GM18858 (cell line): ENCODE results near the gene CHAF1A.
A peak's percentile ranks its signal among the peaks of the same experiment; 100 is the strongest.

Experiments used
- ATAC-seq: cut with Tn5 transposase; IDR thresholded peaks from one replicate; pipeline ENCODE4 v1.9.1; 2021; ENCODE audit not compliant: unreplicated experiment

CHAF1A gene, protein sequence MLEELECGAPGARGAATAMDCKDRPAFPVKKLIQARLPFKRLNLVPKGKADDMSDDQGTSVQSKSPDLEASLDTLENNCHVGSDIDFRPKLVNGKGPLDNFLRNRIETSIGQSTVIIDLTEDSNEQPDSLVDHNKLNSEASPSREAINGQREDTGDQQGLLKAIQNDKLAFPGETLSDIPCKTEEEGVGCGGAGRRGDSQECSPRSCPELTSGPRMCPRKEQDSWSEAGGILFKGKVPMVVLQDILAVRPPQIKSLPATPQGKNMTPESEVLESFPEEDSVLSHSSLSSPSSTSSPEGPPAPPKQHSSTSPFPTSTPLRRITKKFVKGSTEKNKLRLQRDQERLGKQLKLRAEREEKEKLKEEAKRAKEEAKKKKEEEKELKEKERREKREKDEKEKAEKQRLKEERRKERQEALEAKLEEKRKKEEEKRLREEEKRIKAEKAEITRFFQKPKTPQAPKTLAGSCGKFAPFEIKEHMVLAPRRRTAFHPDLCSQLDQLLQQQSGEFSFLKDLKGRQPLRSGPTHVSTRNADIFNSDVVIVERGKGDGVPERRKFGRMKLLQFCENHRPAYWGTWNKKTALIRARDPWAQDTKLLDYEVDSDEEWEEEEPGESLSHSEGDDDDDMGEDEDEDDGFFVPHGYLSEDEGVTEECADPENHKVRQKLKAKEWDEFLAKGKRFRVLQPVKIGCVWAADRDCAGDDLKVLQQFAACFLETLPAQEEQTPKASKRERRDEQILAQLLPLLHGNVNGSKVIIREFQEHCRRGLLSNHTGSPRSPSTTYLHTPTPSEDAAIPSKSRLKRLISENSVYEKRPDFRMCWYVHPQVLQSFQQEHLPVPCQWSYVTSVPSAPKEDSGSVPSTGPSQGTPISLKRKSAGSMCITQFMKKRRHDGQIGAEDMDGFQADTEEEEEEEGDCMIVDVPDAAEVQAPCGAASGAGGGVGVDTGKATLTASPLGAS

GRCh38 chr19:4402171-4403004, at the start of gene CHAF1A:
CHAF1A (plus strand) TSS chr19:4402640; CDS start chr19:4402763, 123 bp downstream.
- ATAC-seq, result peak; percentile 76

GRCh38 chr19:4352701-4353121, 49.7 kb upstream of the CHAF1A start:
- no peak for ATAC-seq

- ATAC-seq, result no peak
Observed at GRCh38 chr19:4354282-4354681, 48.2 kb upstream of the CHAF1A start.

DNA sequence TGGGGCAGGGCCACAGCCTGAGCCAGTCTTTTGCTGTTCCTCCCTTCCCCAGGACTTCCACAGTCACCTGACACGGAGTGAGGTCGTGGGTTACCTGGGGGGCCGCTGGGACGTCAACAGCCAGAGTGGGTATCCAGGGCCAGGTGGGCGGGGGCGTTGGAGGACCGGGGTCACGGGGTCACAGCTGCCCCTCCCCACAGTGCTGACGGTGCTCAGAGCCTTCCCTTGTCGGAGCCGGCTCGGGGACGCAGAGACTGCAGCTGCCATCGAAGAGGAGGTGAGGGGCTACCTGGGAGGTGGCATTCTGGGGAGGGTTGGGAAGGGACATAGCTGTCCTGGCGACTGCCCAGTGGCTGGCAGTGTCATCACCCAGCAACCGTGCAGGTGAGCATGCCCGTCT, 47.5 kb upstream of the CHAF1A start:
- ATAC-seq, result no peak

- no peak for ATAC-seq
Observed at GRCh38 chr19:4357095-4357797, 45.2 kb upstream of the CHAF1A start.

DNA sequence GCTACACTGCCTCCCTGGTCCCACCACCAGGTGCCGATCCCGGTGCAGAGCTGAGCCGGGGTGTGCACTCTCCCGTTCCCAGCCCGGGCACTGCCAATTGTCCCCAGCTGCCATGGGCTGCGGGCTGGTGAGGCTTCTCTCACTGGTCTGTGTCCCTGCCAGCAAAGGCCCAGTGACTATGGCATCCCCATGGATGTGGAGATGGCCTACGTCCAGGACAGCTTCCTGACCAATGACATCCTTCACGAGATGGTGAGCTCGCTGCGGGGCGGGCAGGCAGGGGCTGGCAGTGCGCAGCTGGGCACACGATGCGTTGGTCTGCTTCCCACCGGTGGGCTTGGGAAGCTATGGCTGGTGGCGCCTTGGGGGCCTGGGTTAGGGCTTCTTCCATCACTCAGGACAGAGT, 44.5 kb upstream of the CHAF1A start:
- ATAC-seq, result no peak

DNA sequence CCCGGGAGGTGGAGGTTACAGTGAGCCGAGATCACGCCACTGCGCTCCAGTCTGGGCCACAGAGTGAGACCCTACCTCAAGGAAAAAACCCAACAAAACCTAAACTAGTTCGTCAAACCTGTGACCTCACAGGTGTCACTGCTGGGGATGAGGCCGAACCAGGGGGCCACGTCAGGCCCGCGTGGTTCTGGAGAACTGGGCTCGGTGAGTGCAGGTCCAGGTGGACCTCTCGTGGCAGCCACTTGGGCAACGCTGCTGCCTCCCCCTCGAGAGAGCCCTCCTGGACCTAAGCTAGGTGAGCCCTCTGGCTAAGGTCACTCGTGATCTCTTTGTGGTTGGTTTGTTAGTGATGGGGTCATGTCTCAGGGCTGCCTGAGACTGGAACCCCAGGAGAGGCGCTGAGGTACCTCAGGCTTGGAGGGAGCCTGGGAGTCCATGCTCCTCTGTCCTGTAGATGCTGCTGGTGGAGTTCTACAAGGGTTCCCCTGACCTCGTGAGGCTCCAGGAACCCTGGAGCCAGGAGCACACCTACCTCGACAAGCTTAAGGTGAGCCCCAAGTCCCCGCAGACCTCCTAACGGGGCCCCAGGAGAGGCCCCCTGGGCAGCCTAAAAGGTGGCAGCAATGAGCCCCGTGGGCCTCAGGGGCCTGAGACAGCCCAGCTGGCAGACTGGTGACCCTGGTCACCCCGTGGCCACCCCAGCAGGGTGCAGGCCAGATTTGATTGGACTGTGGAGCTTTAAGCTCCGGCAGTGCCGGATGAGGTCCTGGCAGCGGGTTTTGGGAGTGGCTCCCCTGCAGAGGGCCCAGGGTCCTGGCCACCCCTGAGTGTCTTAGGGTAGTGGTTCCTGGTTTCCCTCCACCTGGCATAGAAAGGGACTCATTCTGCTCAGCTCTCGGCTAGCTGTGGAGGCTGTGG, 43.5 kb upstream of the CHAF1A start:
- no peak for ATAC-seq

DNA sequence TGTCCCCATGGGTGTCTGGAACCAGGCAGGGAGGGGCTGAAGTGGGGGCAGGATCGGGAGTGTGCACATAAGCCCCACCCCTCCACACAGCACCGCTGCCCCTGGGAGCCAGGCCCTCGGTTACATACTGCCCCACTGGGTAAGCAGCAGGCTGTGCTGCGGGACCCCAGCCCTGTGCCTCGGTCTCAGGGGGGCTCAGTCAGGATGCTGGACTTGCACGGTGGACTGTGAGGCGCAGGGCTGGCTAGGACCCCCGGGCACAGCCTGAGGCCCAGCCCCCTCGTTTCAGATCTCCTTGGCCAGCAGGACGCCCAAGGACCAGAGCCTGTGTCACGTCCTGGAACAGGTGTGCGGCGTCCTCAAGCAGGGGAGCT, 42.8 kb upstream of the CHAF1A start:
- no peak for ATAC-seq

GRCh38 chr19:4360081-4360569, 42.3 kb upstream of the CHAF1A start:
- no peak for ATAC-seq

- no peak for ATAC-seq
Observed at GRCh38 chr19:4360641-4361151, 41.7 kb upstream of the CHAF1A start.

- ATAC-seq, result no peak
Observed at GRCh38 chr19:4361152-4362046, 41.0 kb upstream of the CHAF1A start.

DNA sequence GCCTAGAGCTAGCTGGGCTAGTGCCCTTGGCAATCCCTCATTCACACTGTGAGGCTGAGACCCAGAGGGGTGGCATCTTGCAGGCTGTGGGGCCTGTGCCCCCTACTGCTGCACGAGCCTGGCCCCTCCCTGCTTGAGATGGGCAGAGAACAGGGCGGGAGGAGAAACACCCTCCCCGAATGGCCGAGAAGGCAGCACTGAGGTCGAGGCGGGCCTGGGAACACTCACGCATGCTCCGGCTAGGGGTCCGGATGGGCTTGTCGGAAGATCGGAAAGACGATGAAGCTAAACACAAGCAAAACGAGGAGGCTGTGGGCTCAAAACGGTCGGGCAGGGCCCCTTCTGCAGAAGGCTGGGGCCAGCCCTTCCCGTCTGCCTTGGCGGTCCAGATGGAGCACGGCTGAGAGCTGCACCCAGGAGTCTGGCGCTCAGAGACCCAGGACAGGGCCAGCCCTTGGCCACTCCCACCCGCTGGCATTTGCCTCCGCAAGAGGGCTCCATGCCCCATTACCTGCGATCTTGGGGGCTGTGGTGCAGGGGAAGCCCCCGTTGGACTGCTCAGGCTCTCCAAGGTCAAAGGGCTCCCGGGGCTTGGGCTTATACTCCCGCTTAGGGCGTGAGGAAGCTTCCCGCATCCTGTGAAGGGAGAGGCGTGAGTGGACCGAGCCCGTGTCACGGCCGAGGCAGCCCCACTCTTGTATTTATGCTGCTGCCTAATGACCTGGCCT, 40.2 kb upstream of the CHAF1A start:
- ATAC-seq, result no peak

GRCh38 chr19:4362831-4363545, 39.5 kb upstream of the CHAF1A start:
- ATAC-seq, result no peak

DNA sequence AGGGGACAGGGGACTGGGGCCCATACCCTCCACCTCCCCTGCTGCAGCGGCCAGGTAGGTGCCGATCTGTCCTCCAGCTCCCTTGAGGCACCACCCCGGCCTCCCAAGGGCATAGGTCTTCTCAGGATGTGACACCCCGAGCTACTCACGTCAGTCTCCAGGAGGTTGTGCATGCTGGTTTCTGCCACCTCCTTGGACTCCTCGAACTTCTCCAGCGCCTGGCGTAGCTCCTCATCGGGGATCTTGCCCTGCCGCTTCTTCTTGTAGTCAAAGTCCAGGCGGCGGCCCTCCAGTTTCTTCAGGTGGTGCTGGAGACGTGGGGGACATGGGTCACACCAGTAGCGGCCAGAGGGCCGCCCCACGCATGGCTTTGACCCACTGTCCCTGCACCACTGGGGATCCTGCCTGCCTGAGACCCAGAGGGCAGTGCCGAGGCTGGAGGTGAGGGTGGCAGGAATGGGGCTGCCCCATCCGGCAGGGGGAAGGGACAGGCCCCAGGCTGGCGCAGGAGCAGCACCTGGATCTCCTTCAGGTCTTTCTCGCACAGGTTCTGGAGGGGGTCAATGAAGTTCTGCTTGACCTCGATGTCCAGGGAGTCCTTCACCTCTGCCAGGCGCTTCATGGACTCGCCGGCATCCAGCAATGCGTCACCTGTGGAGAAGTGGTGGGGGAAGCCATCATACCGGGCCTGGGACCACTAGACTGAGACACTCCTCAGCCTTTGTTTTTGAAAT, 38.7 kb upstream of the CHAF1A start:
- no peak for ATAC-seq

DNA sequence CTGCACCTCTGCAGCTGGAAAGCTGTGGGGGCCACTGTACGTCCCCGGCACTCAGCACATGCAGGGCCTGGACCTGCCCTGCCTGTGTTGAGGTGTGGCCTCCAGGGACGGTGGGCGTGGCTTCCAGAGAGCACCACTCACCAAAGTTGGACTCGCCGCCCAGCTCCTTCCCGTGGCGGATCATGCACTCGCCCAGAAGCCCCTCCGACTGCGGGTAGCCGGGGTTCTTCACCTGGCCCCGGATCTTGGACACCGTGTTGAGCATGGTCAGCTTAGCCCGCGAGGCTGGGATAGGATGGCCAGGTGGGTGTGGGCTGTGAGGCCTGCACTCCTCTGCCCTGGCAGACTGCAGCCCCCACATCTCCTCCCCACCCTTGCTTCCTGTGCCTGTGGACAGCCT, 37.1 kb upstream of the CHAF1A start:
- ATAC-seq, result no peak
